ENCODE data around the gene OSBPL9. TPM values are rescaled to one million over a fixed set of nuclear protein-coding genes. Genes with fewer than 3 reads are reported as not detected.

OSBPL9 gene
- total and polyA plus RNA-seq, 2 donors, result 46.3 to 117 TPM

- Histone ChIP-seq H3K36me3 (ENCODE audit: insufficient read depth) (no peaks in the 10 kb centered on the region), H3K4me3 (ENCODE audit: low read depth, low read length) (no peak overlapping the region), H3K4me1 (ENCODE audit: insufficient read depth) (no peaks in the 10 kb centered on the region), H3K27ac (ENCODE audit: low read depth) (no peak overlapping the region)
- no peak for DNase-seq (ENCODE audit: extremely low spot score)
- WGBS, result 81% methylated on average over 1 of the region's 1 CpG
Observed at GRCh38 chr1:51618715-51619114, 1.8 kb downstream of the OSBPL9 start.

- 73% methylated on average over 1 of the region's 1 CpG for WGBS
Observed at GRCh38 chr1:51620470-51620869, 3.6 kb downstream of the OSBPL9 start.

GRCh38 chr1:51621161-51621560 is 4.3 kb downstream of the OSBPL9 start:
- Histone ChIP-seq H3K27ac (ENCODE audit: low read depth) (no peak overlapping the region), H3K4me3 (ENCODE audit: low read depth, low read length) (no peak overlapping the region), H3K4me1 (ENCODE audit: insufficient read depth) (no peaks in the 10 kb centered on the region), H3K36me3 (ENCODE audit: insufficient read depth) (no peaks in the 10 kb centered on the region)
- WGBS, result 74% methylated on average over 7 of the region's 7 CpGs
- no peak for DNase-seq (ENCODE audit: extremely low spot score)

More at GRCh38 chr1:51620470-51620869, 3.6 kb downstream of the OSBPL9 start:
- Histone ChIP-seq H3K4me3 (ENCODE audit: low read depth, low read length) (no peak overlapping the region), H3K27ac (ENCODE audit: low read depth) (no peak overlapping the region), H3K36me3 (ENCODE audit: insufficient read depth) (no peaks in the 10 kb centered on the region), H3K4me1 (ENCODE audit: insufficient read depth) (no peaks in the 10 kb centered on the region)
- DNase-seq (ENCODE audit: extremely low spot score), result no peak

- H3K4me1 ChIP-seq (ENCODE audit: insufficient read depth), result no peaks in the 10 kb centered on the region
- WGBS, result 70% methylated on average over 2 of the region's 2 CpGs
Observed at GRCh38 chr1:51621841-51622454, 5.1 kb downstream of the OSBPL9 start.

GRCh38 chr1:51622455-51622913 is 5.6 kb downstream of the OSBPL9 start:
- Histone ChIP-seq H3K4me1 (ENCODE audit: insufficient read depth) (no peaks in the 10 kb centered on the region), H3K4me3 (ENCODE audit: low read depth, low read length) (no peak overlapping the region), H3K27ac (ENCODE audit: low read depth) (no peak overlapping the region), H3K36me3 (ENCODE audit: insufficient read depth) (no peaks in the 10 kb centered on the region)
- DNase-seq (ENCODE audit: extremely low spot score), result no peak
- 21% methylated on average over 2 of the region's 2 CpGs for WGBS

More at GRCh38 chr1:51621841-51622454, 5.1 kb downstream of the OSBPL9 start:
- H3K27ac ChIP-seq (ENCODE audit: low read depth), result peak overlapping the region; percentile 67
- no peak overlapping the region for H3K4me3 ChIP-seq (ENCODE audit: low read depth, low read length)
- no peaks in the 10 kb centered on the region for H3K36me3 ChIP-seq (ENCODE audit: insufficient read depth)
- no peak for DNase-seq (ENCODE audit: extremely low spot score)

GRCh38 chr1:51623025-51623424 is 6.1 kb downstream of the OSBPL9 start:
- Histone ChIP-seq H3K4me3 (ENCODE audit: low read depth, low read length) (no peak overlapping the region), H3K36me3 (ENCODE audit: insufficient read depth) (no peaks in the 10 kb centered on the region), H3K4me1 (ENCODE audit: insufficient read depth) (no peaks in the 10 kb centered on the region), H3K27ac (ENCODE audit: low read depth) (no peak overlapping the region)
- WGBS, result 90% methylated on average over 2 of the region's 2 CpGs
- no peak for DNase-seq (ENCODE audit: extremely low spot score)

GRCh38 chr1:51623450-51623849 is 6.6 kb downstream of the OSBPL9 start:
- Histone ChIP-seq H3K27ac (ENCODE audit: low read depth) (no peak overlapping the region), H3K4me3 (ENCODE audit: low read depth, low read length) (no peak overlapping the region), H3K4me1 (ENCODE audit: insufficient read depth) (no peaks in the 10 kb centered on the region), H3K36me3 (ENCODE audit: insufficient read depth) (no peaks in the 10 kb centered on the region)
- 83% methylated on average over 1 of the region's 1 CpG for WGBS
- no peak for DNase-seq (ENCODE audit: extremely low spot score)

- 68% methylated on average over 1 of the region's 1 CpG for WGBS
- H3K4me3 ChIP-seq (ENCODE audit: low read depth, low read length), result no peak overlapping the region
- H3K4me1 ChIP-seq (ENCODE audit: insufficient read depth), result no peaks in the 10 kb centered on the region
- H3K36me3 ChIP-seq (ENCODE audit: insufficient read depth), result no peaks in the 10 kb centered on the region
- DNase-seq (ENCODE audit: extremely low spot score), result no peak
- H3K27ac ChIP-seq (ENCODE audit: low read depth), result no peak overlapping the region
Observed at GRCh38 chr1:51624855-51625254, 8.0 kb downstream of the OSBPL9 start.

GRCh38 chr1:51627672-51628071 is 10.8 kb downstream of the OSBPL9 start:
- H3K36me3 ChIP-seq (ENCODE audit: insufficient read depth), result no peaks in the 10 kb centered on the region
- 87% methylated on average over 2 of the region's 2 CpGs for WGBS
- DNase-seq (ENCODE audit: extremely low spot score), result no peak
- no peaks in the 10 kb centered on the region for H3K4me1 ChIP-seq (ENCODE audit: insufficient read depth)
- no peak overlapping the region for H3K27ac ChIP-seq (ENCODE audit: low read depth)
- H3K4me3 ChIP-seq (ENCODE audit: low read depth, low read length), result no peak overlapping the region

- no peak overlapping the region for H3K4me3 ChIP-seq (ENCODE audit: low read depth, low read length)
- DNase-seq (ENCODE audit: extremely low spot score), result no peak
- no peaks in the 10 kb centered on the region for H3K36me3 ChIP-seq (ENCODE audit: insufficient read depth)
- no peak overlapping the region for H3K27ac ChIP-seq (ENCODE audit: low read depth)
- WGBS, result 92% methylated on average over 8 of the region's 8 CpGs
- H3K4me1 ChIP-seq (ENCODE audit: insufficient read depth), result no peaks in the 10 kb centered on the region
Observed at GRCh38 chr1:51628715-51629590, 12.1 kb downstream of the OSBPL9 start.

- 96% methylated on average over 4 of the region's 4 CpGs for WGBS
- no peak overlapping the region for H3K27ac ChIP-seq (ENCODE audit: low read depth)
- no peak overlapping the region for H3K4me3 ChIP-seq (ENCODE audit: low read depth, low read length)
- no peaks in the 10 kb centered on the region for H3K4me1 ChIP-seq (ENCODE audit: insufficient read depth)
- DNase-seq (ENCODE audit: extremely low spot score), result no peak
- no peaks in the 10 kb centered on the region for H3K36me3 ChIP-seq (ENCODE audit: insufficient read depth)
Observed at GRCh38 chr1:51629918-51630317, 13.0 kb downstream of the OSBPL9 start.

GRCh38 chr1:51630393-51630792 is 13.5 kb downstream of the OSBPL9 start:
- Histone ChIP-seq H3K36me3 (ENCODE audit: insufficient read depth) (no peaks in the 10 kb centered on the region), H3K4me3 (ENCODE audit: low read depth, low read length) (no peak overlapping the region), H3K4me1 (ENCODE audit: insufficient read depth) (no peaks in the 10 kb centered on the region), H3K27ac (ENCODE audit: low read depth) (no peak overlapping the region)
- DNase-seq (ENCODE audit: extremely low spot score), result no peak
- 95% methylated on average over 3 of the region's 3 CpGs for WGBS

- no peak for DNase-seq (ENCODE audit: extremely low spot score)
- no peak overlapping the region for H3K4me3 ChIP-seq (ENCODE audit: low read depth, low read length)
- no peak overlapping the region for H3K27ac ChIP-seq (ENCODE audit: low read depth)
- H3K4me1 ChIP-seq (ENCODE audit: insufficient read depth), result no peaks in the 10 kb centered on the region
- WGBS, result 89% methylated on average over 3 of the region's 3 CpGs
- H3K36me3 ChIP-seq (ENCODE audit: insufficient read depth), result no peaks in the 10 kb centered on the region
Observed at GRCh38 chr1:51630922-51631321, 14.0 kb downstream of the OSBPL9 start.

GRCh38 chr1:51631747-51632146 is 14.9 kb downstream of the OSBPL9 start:
- Histone ChIP-seq H3K4me3 (ENCODE audit: low read depth, low read length) (no peak overlapping the region), H3K36me3 (ENCODE audit: insufficient read depth) (no peaks in the 10 kb centered on the region), H3K4me1 (ENCODE audit: insufficient read depth) (no peaks in the 10 kb centered on the region), H3K27ac (ENCODE audit: low read depth) (no peak overlapping the region)
- no peak for DNase-seq (ENCODE audit: extremely low spot score)
- WGBS, result 91% methylated on average over 1 of the region's 1 CpG

Data from urinary bladder (tissue), 4 donors.